HG03135 (cell line): ENCODE results near the gene NAV1.
"Not testable (repeated sequence)": the region's sequence is repeated elsewhere in the genome, so short reads cannot be mapped to it uniquely, and the experiment has no call there.

Experiments
- ATAC-seq: cut with Tn5 transposase; IDR thresholded peaks from one replicate; pipeline ENCODE4 v1.9.1; 2021; ENCODE audit warnings: mild to moderate bottlenecking, moderate library complexity; ENCODE audit not compliant: unreplicated experiment

Gene NAV1

DNA sequence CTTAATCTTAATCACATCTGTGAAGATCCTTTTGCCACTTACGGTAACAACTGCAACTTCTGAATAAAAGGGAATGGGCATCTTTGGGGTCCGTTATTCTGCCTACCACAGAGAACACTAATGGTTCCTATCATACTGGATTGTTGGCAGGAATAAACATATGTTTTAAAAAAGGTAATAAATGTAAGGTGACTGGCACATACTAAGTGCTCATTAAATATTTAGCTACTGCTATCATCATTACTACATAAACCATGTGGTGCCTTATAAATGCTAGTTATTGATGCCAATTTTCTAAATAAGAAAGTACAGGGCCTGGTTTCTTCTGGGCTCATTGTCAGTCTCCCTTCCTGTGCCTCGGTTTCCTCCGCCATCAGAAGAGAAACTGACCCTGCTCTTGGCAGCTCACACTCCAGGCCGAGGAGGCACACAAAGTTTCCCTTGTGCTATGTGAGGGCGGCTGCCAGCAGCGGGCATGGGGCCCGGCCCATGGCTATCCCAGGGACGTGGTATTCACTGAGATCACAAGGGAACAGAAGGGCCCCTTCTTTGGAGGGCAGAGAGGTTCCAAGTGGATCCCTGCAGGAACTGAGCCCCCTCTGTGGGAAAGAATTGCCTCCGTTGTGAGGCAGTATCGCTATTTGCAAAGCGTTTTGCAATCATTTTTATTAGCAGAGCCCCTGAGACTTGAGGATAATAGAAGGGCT lies 26.2 kb downstream of the NAV1 start:
- ATAC-seq = no peak

DNA sequence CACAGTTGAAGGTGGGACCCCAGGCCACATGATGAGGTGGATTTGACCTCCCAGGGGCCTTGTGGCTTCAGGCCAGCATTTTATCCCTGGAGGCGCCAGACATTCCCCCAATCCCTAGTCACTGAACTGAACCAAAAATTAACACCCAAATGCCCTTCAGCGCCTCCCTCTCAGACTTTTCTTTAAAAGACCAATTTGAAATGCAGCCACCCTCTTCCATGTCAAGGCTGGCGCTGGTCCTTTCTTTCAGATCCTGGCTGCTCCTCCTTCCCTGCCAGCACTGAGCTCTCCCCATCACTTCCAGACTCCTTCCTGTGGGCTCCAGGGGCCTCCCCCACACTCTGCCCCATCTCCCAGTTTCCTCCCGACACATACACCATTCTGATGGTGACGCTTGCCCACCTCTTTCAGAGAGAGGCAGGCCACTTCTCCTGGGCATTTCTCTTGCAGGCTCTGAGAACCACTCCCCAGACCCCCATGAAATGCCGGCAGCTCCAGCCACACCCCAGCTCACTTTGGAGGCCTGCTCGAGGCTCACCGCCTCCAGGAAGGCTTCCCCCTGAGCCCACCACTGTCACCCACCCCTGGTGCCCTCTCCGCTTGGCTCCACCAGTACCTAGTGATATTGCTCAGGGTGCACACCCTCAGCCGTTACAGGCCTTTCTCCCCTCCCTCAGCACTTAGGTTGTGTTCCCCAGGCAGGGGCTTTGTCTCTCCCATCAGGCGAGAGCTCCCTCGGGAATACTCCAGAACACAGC lies 27.0 kb downstream of the NAV1 start:
- ATAC-seq = no peak

DNA sequence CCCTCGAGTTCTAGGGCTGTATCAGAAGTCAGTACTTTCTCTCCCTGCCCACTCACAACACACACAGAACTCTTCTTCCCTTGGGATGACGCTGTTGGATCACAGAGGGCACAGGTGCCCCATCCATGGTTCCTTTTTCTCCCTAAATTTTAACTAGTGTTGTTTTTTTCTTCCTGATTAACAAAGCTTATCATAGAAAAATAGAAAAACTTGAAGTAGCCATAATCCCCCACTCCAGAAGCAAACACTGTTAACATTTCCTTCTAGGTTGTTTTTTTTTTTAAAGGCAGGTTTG lies 27.5 kb downstream of the NAV1 start:
- ATAC-seq = no peak

DNA sequence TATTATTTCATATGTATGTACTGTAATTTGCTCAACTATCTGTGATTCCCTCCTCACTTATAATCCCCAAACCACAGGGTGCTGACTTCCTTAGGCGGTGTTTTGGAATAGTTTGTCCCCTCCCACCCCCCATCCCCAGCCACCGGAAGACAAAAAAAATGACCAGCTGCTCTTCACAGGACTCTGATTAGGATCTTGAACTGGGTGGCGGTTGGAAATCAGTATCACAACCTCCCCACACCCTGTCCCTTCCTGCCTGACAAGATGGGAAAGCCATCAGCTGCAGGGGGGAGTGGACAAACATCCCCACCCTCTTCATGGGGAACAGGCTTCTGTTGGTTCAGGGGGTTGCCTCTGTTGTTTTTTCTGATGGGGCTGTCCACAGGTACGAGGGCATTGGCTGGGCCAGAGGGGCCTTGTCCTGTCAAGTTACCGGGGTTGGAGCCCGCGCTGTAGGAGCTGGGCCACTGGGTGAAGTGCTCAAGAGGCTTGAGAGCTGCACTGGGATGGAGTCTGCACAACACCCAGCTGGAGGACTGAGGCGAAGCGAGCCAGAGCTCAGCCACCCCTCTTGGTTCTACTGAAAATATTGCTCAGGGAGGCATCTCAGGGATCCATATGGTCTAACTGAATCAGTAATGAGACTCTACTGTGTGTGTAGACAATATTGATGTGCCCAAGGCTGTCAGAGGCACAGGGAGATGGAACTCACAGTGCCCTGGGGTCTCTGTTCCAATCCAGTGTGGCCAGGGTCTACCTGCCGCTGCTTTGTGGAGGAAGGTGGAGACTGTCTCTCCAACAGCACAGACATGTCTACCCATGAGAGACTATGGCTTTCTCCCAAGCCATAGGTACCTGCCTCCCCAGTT lies 28.2 kb downstream of the NAV1 start:
- ATAC-seq = no peak

DNA sequence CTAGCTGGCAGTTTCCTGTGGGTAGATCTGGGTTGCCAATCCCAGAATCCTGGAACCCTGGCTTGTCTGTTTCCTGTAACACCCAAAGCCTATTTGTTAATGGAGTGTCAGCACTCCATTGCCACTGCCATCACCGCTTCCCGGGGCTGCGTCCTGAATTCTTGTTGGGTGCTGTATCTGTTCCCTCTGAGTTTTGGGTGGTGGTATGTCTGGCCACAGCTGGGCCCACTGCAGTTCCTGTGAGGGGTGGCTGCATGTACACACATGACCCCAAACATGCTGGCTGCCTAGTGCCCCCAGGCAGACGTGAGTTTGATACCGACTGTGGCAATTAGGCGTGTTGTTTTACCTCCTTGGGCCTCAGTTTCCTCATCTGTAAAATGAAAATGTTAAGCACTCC lies 29.3 kb downstream of the NAV1 start:
- ATAC-seq = no peak

DNA sequence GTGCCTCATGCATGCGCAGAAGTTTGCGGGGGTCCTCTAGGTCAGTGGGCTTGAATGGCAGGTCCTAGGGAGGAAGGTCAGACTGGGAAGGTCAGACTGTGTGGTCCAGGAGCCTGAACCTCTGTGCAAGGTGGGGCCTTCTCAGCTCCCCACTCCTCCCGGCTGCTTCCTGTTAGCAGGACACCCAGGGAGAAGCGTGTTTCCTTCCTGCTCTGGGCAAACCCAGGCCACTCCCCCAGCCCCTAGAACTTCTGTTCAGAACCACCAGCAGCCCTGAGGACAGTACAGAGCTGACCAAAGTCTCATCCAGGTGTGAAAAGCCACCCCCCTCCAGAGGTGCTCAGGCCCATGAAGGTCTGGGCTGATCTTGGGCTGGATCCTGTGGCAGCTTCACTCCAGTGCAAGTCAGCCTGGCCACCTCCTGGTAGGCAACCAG lies 29.9 kb downstream of the NAV1 start:
- ATAC-seq = no peak

DNA sequence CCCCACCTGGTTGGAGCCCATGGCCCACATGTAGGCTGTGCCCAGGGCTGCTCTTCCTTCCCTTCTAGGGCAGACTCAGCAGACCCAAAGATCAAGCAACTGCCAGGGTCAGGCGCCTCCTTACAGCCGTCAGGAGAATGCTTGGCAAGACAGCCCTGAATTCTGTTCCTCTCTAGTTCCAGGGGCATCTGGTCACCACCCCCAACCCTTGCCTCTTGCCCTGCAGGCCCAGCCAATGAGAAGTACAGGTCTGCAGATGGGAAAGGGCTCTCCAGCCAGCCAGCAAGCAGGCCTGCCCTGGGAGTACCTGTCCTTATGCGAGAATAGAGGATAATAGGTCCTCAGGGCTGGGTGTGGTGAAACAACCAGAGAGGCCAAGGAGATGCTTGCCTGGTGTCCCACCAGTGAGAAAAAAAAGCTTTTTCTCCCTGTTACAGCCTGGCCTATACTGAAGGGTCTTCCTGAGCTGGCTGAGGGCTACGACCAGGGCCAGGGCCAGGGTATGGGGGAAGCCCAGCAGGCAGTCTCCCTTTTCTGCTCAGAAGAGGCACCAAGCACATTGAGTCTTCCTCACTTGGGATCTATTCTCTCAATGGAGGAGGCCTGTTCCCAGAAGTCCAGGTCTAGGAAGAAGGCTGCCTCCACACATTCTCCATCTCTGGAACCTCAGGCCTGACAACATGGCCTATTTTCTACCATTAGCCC lies 31.4 kb downstream of the NAV1 start:
- no peak for ATAC-seq

DNA sequence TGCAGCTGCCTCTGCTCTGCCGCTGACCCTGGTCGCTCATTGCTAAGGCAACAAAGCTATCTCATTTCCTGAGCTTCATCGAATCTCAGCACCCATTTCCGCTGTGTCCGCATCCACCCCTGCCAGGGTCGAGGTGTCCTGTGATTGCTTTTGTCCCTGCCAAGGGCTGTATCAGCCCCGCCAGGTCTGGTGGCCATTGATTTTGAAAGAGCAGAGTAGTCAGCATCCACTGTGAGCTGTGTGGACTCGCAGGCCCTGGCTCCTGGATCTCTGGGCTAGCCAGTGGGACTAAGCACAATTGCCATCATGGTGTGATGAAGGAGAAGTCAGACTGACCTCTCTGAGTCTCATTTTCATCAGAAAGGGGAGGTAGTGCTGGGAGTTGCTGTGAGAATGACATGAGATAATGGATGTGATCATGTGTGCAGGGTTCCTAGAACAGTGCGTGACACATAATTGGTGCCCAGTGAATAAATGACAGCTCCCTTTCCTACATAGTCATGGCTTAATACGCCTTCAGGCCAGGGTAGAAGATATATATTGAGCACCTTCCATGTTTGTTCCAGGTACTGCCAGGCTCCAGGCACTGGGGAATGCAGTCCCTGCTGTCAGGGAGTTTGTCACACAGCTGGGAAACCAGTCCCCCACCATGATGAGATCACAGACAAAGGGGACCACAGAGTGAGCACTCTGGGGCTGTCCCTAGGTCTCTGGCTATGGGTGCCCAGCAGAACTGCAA lies 32.1 kb downstream of the NAV1 start:
- ATAC-seq = no peak

DNA sequence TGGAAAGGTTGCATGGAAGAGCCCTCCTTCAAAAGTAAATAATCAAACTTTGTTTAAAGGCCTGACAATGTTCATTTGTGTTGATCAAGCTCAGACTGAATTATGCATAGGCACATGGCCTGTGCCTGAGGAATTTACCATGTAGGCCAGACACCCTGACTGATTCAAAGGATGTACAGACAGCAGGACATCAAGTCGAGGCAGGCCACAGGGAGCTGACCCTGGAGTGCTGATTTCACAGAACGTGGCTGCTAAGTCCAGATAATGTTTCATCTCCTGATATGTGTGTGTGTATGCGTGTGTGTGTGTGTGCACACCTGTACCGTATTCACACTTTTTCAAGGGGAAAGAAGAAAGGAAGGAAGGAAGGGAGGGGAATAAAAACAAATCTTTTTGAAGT lies 34.1 kb downstream of the NAV1 start:
- ATAC-seq = no peak

DNA sequence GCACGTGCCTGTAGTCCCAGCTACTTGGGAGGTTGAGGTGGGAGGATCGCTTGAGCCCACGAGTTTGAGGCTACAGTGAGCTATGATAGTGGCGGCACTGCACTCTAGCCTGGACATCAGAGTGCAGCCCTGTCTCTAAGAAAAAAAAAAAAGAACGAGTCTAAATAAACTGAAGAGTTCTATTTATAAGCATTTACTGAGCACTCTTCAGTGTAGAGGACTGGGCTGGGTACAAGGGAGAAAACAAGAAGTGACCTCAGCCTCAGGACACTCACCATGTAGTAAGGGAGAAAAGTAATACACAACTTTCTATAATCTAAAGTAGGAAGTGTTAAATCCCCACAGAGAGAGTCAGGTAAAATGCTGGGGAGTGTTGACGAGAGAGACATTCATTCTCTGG lies 35.0 kb downstream of the NAV1 start:
- ATAC-seq = no peak

DNA sequence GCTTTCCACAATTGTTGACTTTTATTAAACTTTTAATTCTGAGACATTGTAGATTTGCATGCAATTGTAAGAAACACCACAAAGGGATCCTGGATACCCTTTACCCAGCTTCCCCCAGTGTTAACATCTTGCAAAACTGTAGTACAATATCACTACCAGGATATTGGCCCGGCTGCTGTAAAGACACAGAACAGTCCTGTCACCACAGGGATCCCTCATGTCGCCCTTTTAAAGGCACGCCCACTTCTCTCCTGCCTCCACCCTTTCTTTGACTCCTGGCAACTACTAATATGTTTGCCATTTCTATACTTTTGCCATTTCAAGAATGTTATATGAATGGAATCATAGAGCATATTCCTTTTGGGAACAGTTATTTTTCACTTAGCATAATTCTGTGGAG lies 37.0 kb downstream of the NAV1 start:
- no peak for ATAC-seq

DNA sequence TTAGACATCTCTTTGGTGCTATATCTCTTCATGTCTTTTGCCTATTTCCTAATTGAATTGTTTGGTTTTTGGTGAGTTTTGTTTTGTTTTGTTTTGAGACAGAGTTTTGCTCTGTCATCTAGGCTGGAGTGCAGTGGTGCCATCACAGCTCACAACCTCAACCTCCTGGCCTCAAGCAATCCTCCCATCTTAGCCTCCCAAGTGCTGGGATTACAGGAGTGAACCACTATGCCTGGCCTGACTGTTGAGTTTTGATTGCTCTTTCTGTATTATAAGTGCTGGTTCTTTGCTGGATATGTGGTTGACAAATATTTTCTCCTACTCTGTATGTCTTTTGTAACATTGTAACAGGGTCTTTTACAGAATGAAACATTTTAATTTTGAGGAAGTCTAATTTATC lies 38.0 kb downstream of the NAV1 start:
- ATAC-seq = no peak

DNA sequence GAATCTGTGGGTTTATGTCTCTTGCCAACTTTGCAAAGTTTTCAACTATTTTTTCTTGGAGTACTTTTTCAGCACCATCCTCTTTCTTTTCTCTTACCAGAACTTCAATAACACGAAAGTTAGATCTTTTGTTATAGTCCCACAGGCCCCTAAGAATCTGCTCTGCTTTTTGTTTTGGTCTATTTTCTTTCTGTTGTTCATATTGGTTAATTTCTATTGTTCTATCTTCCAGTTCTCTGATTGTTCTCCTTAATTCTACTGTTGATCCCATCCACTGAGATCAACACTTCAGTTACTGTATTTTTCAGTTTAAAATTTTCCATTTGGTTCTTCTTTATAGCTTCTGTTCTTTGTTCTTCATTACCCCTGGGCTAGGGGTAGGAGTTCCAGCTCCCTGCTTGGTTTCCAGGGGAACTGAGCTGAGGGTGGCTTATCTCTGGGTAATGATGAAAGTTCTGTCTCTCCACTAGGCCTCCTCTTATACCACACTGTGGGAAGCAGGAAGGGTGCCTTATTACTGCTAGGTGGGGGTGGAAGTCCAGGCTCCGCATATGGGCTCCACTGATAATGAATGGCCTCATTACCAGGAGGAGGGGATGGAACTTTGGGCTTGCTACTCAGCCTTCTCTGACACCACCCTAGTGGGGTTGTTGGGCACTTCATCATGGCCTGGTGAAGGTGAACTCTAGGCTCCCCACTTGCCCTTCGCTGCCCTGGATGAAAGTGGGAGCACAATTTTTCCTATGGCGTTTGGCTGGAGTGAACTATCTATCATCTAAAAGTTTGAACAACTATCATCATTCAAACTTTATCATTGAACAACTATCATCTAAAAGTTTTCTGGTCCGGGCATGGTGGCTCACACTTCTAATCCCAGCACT lies 39.3 kb downstream of the NAV1 start:
- no peak for ATAC-seq

DNA sequence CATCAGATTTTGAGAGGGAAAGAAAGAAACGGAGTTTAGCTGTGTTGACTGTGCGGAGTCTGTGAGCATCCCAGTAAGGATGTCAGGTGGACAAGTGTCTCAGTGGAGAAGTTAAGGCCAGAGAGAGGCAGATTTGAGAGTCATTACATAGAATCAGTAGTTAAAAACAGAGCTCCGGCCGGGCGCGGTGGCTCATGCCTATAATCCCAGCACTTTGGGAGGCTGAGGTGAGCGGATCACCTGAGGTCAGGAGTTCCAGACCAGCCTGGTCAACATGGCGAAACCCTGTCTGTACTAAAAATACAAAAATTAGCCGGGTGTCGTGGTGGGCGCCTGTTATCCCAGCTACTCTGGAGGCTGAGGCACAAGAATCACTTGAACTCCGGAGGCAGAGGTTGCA lies 42.4 kb downstream of the NAV1 start:
- ATAC-seq = not testable (repeated sequence)

DNA sequence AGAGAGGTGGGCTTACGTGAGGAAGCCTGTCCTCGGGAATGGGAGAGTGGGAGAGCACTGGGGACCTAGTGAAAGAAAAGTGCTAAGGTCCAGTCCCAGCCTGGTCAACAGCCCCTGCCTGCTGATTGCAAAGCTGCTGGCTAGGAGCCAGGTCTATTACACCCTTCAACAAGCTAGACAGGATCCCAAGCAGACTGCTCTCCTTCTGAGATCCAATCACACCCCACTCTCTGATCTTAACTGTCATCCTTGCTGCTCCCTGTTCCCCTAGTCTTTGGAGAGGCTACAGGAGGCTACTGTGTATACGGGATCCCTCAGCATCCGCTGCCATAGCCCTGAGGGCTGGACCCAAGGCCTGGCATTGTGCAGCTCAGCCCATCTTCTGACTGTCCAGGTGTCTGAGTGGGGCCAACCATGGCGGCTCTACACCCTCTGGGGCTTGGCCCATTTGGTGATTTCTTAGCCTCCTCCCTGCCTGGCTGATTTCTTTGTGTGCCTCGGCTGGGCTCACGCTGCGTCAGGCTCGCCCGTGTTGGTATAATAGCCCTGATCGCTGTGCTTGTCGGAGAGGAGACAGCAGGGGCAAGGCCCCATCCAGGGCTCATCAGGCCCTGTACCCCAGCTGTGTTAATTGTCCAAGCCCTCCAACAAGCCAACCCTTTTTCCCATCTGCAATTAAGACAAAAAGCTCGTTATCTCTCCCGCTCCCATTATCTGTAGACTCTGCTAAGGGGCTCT lies 43.9 kb downstream of the NAV1 start:
- no peak for ATAC-seq

DNA sequence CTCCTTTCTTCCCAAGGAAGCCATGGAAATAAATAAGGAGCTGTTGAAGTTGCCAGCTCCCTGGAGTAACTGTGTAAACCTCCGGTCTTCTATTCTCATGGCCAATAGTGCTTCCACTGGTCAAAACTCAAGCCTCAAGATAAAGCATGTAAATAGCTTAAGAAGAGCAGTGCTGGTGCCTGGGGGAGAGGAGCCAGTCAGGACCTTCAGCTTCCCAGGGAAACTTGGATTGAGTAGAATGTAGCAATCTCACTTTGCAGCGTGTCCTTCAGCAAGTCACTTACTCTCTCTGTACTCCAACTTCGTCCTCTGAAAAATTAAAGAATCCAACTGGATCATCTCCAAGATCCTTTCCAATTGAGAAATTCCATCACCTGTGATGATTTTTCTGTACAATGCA lies 44.7 kb downstream of the NAV1 start:
- no peak for ATAC-seq

DNA sequence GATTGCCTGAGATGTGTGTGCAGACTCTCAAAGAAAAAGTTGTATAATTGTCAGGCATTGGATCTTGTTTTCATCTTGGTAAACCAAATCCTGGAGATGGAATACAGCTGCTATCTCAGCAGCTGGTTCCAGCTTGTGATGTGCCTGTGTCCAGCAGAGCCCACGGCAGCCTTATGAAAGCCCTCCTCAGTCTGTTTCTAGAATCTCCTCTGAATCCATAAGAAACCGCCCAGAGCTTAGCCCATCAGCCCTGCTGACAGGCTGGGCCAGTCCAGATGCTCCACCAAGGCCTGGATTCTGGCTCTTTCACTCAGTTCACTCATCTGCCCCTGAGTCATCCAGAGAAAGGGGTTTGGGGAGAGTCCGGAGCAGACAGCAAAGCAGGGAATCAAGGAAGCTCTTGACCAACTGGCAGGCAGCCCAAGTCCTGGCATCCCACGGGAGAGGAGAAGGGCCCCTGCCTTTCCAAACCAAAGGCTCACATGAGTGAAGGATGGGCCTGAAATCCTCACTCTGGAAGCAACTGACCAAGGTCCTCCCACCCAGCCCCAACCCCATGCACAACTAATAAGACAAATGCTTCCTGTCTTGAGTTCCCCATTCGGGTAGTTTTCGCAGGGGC lies 45.7 kb downstream of the NAV1 start:
- no peak for ATAC-seq

DNA sequence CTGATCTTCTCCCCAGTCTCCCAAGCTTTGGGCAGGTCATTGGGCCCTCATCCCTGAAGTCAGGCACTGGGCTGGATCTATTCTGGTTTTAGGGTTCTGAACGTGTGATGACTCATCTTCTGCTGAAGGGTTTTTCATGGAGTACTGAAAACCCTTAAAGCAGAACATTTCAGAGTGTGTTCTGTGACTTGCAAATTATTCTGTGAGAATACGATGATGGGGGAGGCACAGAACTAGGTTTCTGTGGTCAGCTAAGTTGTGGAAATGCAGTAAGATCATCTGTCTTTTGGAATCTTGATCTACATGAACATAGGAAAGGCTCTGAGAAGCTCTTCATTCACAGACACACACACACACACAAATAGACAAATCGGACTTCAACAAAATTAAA lies 46.2 kb downstream of the NAV1 start:
- ATAC-seq = no peak

DNA sequence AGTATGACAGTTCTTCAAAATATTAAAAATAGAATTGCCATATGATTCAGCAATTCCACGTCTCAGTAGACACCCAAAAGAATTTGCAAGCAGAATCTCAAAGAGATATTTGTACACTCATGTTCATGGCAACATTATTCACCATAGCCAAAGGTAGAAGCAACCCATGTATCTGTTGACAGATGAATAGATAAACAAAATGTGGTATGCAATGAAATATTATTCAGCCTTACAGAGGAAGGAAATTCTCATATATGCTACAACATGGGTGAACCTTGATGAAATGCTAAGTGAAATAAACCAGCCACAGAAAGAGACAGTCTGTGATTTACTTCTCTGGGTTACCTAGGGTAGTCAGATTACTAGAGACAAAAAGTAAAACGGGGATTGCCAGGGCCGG lies 47.0 kb downstream of the NAV1 start:
- no peak for ATAC-seq
